HG03280 (cell line): ENCODE data around the gene TMEM158.

Source experiments
- ATAC-seq: cut with Tn5 transposase; IDR thresholded peaks from one replicate; pipeline ENCODE4 v1.9.1; 2021; ENCODE audit warnings: mild to moderate bottlenecking, moderate library complexity; ENCODE audit not compliant: unreplicated experiment

The TMEM158 gene

GRCh38 chr3:45226206-45226915, at the start of gene TMEM158:
Gene TMEM158, minus strand, starts transcription at chr3:45226287. Its CDS starts 260 bp downstream, at chr3:45226027.
- ATAC-seq = peak; percentile 76

- ATAC-seq = no peak
These were observed 49.1 kb upstream of the TMEM158 start for GRCh38 chr3:45275006-45275704.

GRCh38 chr3:45273681-45274515, 47.8 kb upstream of the TMEM158 start:
- no peak for ATAC-seq

GRCh38 chr3:45272828-45273470, 46.9 kb upstream of the TMEM158 start:
- no peak for ATAC-seq

- ATAC-seq = no peak
These were observed 46.1 kb upstream of the TMEM158 start for GRCh38 chr3:45272032-45272810.

- ATAC-seq = no peak
These were observed 43.9 kb upstream of the TMEM158 start for GRCh38 chr3:45269952-45270351.

GRCh38 chr3:45267097-45267496, 41.0 kb upstream of the TMEM158 start:
- no peak for ATAC-seq

GRCh38 chr3:45261333-45262110, 35.4 kb upstream of the TMEM158 start:
- no peak for ATAC-seq

GRCh38 chr3:45259133-45259532, 33.0 kb upstream of the TMEM158 start:
- ATAC-seq = no peak

GRCh38 chr3:45258317-45258716, 32.2 kb upstream of the TMEM158 start:
- no peak for ATAC-seq

GRCh38 chr3:45253316-45253715, 27.2 kb upstream of the TMEM158 start:
- ATAC-seq = no peak

GRCh38 chr3:45252826-45253225, 26.7 kb upstream of the TMEM158 start:
- no peak for ATAC-seq

GRCh38 chr3:45249391-45249790, 23.3 kb upstream of the TMEM158 start:
- ATAC-seq = no peak

GRCh38 chr3:45246241-45246640, 20.2 kb upstream of the TMEM158 start:
- no peak for ATAC-seq

- no peak for ATAC-seq
These were observed 18.3 kb upstream of the TMEM158 start for GRCh38 chr3:45244356-45244755.

GRCh38 chr3:45241206-45241605, 15.1 kb upstream of the TMEM158 start:
- ATAC-seq = no peak

GRCh38 chr3:45240292-45240691, 14.2 kb upstream of the TMEM158 start:
- no peak for ATAC-seq

GRCh38 chr3:45239254-45239653, 13.2 kb upstream of the TMEM158 start:
- no peak for ATAC-seq

- no peak for ATAC-seq
These were observed 10.9 kb upstream of the TMEM158 start for GRCh38 chr3:45236964-45237363.

- no peak for ATAC-seq
These were observed 9.3 kb upstream of the TMEM158 start for GRCh38 chr3:45235409-45235808.
